ENCODE measurements around the gene HPX.

HPX gene

GRCh38 chr11:6473451-6474412 is 32.9 kb upstream of the HPX start, which contains the start of gene TRIM3:
TSS of gene TRIM3 (minus strand) at chr11:6473941. CDS start at chr11:6465695, 8,246 bp downstream.
- Mint-ChIP-seq H3K36me3 (ENCODE audit: low read depth) (peaks cover 17% of the 10 kb centered on the region), H3K27ac (peak within 1 kb of the TSS; percentile 93 to 98 (median 94)), H3K4me1 (peaks cover 26% of the 10 kb centered on the region), H3K27me3 (ENCODE audit: low read depth) (no peaks in the 10 kb centered on the region), H3K4me3 (peak within 1 kb of the TSS; percentile 91 to 92 (median 92)), H3K9me3 (no peaks in the 10 kb centered on the region)
- TF ChIP-seq, protein P1, sequence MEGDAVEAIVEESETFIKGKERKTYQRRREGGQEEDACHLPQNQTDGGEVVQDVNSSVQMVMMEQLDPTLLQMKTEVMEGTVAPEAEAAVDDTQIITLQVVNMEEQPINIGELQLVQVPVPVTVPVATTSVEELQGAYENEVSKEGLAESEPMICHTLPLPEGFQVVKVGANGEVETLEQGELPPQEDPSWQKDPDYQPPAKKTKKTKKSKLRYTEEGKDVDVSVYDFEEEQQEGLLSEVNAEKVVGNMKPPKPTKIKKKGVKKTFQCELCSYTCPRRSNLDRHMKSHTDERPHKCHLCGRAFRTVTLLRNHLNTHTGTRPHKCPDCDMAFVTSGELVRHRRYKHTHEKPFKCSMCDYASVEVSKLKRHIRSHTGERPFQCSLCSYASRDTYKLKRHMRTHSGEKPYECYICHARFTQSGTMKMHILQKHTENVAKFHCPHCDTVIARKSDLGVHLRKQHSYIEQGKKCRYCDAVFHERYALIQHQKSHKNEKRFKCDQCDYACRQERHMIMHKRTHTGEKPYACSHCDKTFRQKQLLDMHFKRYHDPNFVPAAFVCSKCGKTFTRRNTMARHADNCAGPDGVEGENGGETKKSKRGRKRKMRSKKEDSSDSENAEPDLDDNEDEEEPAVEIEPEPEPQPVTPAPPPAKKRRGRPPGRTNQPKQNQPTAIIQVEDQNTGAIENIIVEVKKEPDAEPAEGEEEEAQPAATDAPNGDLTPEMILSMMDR (IDR thresholded peaks at IDR 0.05; ENCODE audit: unreplicated experiment in 3 of 3): peak in 1 of 3 experiments; percentile 43

- Mint-ChIP-seq H3K4me3 (peak overlapping the region; percentile 84 to 92 (median 91)), H3K4me1 (peaks cover 26% of the 10 kb centered on the region), H3K27ac (peak overlapping the region in 2 of 3 experiments; percentile 46 to 60), H3K27me3 (ENCODE audit: low read depth) (no peaks in the 10 kb centered on the region), H3K36me3 (ENCODE audit: low read depth) (peaks cover 12% of the 10 kb centered on the region), H3K9me3 (no peaks in the 10 kb centered on the region)
- TF ChIP-seq, protein P1 (IDR thresholded peaks at IDR 0.05; ENCODE audit: unreplicated experiment in 3 of 3): no peak
Observed at GRCh38 chr11:6472934-6473333, 32.1 kb upstream of the HPX start.

DNA sequence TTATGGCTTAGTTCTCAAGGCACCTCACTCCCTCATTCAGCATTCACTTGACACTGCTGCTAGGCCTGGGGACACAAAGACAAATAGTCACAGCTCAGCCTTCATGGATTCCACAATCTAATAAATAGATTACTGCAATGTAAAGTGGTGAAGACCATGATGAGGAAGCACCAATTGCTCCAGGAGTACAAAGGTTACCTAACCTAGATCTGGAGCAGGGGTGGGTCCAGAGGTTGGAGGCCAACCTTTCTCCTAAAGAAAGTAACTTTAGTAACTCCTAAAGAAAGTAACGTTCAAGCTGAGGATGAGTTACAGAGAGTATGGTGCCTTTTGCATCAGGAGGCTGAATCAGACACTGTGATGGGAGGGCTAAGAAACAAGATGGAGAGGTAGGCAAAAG is 28.8 kb upstream of the HPX start:
- no peaks in the 10 kb centered on the region for H3K27me3 Mint-ChIP-seq (ENCODE audit: low read depth)
- H3K36me3 Mint-ChIP-seq (ENCODE audit: low read depth): peaks cover 4% of the 10 kb centered on the region
- no peaks in the 10 kb centered on the region for H3K9me3 Mint-ChIP-seq
- no peak overlapping the region for H3K27ac Mint-ChIP-seq
- peaks cover 19% of the 10 kb centered on the region for H3K4me1 Mint-ChIP-seq
- H3K4me3 Mint-ChIP-seq: no peak overlapping the region
- TF ChIP-seq, protein P1 (IDR thresholded peaks at IDR 0.05; ENCODE audit: unreplicated experiment in 3 of 3): no peak

DNA sequence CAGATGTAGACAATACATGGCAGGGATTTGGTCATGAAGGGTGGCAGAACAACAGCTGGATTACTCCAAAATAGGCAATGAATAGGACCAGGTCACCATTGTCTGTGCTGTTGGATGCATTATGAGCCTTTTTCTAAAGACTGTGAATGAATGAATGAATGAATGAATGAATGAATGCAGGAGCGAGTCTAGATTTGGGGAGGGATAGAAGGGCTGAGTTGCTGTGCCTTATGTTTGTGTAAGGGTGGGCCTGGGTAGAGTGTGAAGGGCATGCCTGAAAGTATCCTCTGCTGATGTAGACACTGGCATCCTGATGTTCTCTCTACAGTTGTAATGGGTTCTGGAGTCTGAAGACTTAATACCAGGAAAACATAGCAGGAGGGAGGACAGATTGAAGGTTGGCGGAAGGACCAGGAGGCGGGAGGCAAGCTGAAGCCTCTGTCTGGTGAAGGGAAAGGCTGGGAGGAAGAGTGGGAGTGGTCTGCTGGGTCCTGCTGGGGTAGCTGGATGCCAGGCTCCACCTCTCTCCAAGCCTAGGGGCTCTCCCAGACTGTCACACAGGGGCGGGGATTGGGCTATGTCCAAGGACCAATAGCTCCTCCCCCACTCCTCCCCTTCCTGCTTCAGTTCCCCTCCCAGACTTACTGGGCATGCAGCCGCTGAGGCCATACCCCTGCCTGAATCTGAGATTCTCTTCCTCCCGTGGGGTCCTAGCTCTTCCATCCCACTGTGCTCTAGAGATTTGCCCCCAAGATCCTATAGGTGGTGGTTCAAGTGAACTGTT is 28.1 kb upstream of the HPX start:
- TF ChIP-seq, protein P1 (IDR thresholded peaks at IDR 0.05; ENCODE audit: unreplicated experiment in 3 of 3): no peak

DNA sequence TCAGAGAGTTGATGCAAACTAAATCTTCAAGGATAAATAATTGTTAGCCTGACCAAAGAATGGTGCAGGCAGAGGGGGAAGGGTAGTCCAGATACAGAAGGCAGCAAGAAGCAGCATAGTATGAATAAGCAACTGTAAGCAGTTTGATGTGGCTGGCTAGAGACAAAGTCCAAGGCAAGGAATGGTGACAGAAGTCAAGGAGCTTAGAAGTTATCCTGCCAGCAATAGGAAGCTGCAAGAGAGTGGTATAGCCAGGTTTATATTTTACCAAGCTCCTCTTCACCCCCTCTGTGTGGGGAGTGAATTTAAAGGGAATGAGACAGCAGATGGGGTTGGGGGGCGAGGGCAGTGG is 18.3 kb upstream of the HPX start:
- peaks cover 8% of the 10 kb centered on the region for H3K4me1 Mint-ChIP-seq
- H3K4me3 Mint-ChIP-seq: no peak overlapping the region
- H3K36me3 Mint-ChIP-seq (ENCODE audit: low read depth): peaks cover 29% of the 10 kb centered on the region
- H3K27me3 Mint-ChIP-seq (ENCODE audit: low read depth): no peaks in the 10 kb centered on the region
- H3K9me3 Mint-ChIP-seq: no peaks in the 10 kb centered on the region
- no peak overlapping the region for H3K27ac Mint-ChIP-seq
- TF ChIP-seq, protein P1 (IDR thresholded peaks at IDR 0.05; ENCODE audit: unreplicated experiment in 3 of 3): no peak

More for the DNA sequence above, 28.1 kb upstream of the HPX start:
- Mint-ChIP-seq H3K9me3 (no peaks in the 10 kb centered on the region), H3K27me3 (ENCODE audit: low read depth) (no peaks in the 10 kb centered on the region), H3K36me3 (ENCODE audit: low read depth) (peaks cover 10% of the 10 kb centered on the region), H3K4me3 (no peak overlapping the region), H3K27ac (no peak overlapping the region), H3K4me1 (peaks cover 13% of the 10 kb centered on the region)

Data from nephron (organoid).